HG03097 (cell line): ENCODE measurements around the gene RPL9.
A peak's percentile ranks its signal among the peaks of the same experiment; 100 is the strongest.
"Not testable (repeated sequence)": the region's sequence is repeated elsewhere in the genome, so short reads cannot be mapped to it uniquely, and the experiment has no call there.

Experiments used
- ATAC-seq: cut with Tn5 transposase; IDR thresholded peaks from one replicate; pipeline ENCODE4 v1.9.1; 2021; ENCODE audit not compliant: unreplicated experiment, low FRiP score

The RPL9 gene

GRCh38 chr4:39467464-39467863 is 8.7 kb upstream of the RPL9 start:
- ATAC-seq: no peak

GRCh38 chr4:39466747-39467146 is 8.0 kb upstream of the RPL9 start:
- no peak for ATAC-seq

GRCh38 chr4:39464886-39465501 is 6.3 kb upstream of the RPL9 start:
- ATAC-seq: no peak

GRCh38 chr4:39458161-39458504 is 589 bp downstream of the RPL9 start:
- not testable (repeated sequence) for ATAC-seq

GRCh38 chr4:39456946-39457763 is 1.6 kb downstream of the RPL9 start:
- no peak for ATAC-seq

- no peak for ATAC-seq
These were observed 3.2 kb downstream of the RPL9 start for GRCh38 chr4:39455486-39455885.

GRCh38 chr4:39453738-39454137 is 5.0 kb downstream of the RPL9 start:
- ATAC-seq: no peak

GRCh38 chr4:39452860-39453587 is 5.7 kb downstream of the RPL9 start:
- no peak for ATAC-seq

GRCh38 chr4:39452153-39452859 is 6.4 kb downstream of the RPL9 start:
- ATAC-seq: no peak

GRCh38 chr4:39451423-39452023 is 7.2 kb downstream of the RPL9 start:
- no peak for ATAC-seq

- no peak for ATAC-seq
These were observed 8.1 kb downstream of the RPL9 start for GRCh38 chr4:39450618-39451017.

GRCh38 chr4:39446842-39447573 is 11.7 kb downstream of the RPL9 start:
- peak; percentile 74 for ATAC-seq

GRCh38 chr4:39446483-39446841 is 12.3 kb downstream of the RPL9 start:
- ATAC-seq: no peak

GRCh38 chr4:39442998-39443397 is 15.7 kb downstream of the RPL9 start:
- no peak for ATAC-seq

GRCh38 chr4:39441593-39441992 is 17.1 kb downstream of the RPL9 start:
- no peak for ATAC-seq

- no peak for ATAC-seq
These were observed 22.8 kb downstream of the RPL9 start for GRCh38 chr4:39435659-39436563.

- no peak for ATAC-seq
These were observed 24.7 kb downstream of the RPL9 start for GRCh38 chr4:39433878-39434492.

- no peak for ATAC-seq
These were observed 29.0 kb downstream of the RPL9 start for GRCh38 chr4:39429476-39430334.
